PC-9 (cell line): ENCODE measurements around the gene IMP3. TPM values are rescaled to one million over a fixed set of nuclear protein-coding genes. Genes with fewer than 3 reads are reported as not detected.

Experiments
- BruUV-seq: library from RNA; stranded (reverse); fragments of 400-500 nt; replicated peaks from 2 replicates; lab custom pipeline; 2021; lab: Mats Ljungman, UMichigan
- CTCF ChIA-PET: fragments of 300-600 bp; sonication (Branson Sonifier 250); formaldehyde crosslinking; loops from one replicate; lab custom pipeline; 2022; ENCODE audit warnings: antibody characterized with exemption; lab: Charles Lee
- POLR2A ChIA-PET: fragments of 300-600 bp; sonication (Branson Sonifier 250); formaldehyde crosslinking; loops from one replicate; lab custom pipeline; 2022; ENCODE audit warnings: antibody characterized with exemption; ENCODE audit not compliant: unreplicated experiment; lab: Charles Lee
- DNase-seq, 2 experiments: peaks; one replicate each; pipeline versions ENCODE4 v3.0.0 to v3.0.0-alpha.2; 2015 to 2022; ENCODE audit warnings: mixed read lengths in 1 of 2
- H2AFZ ChIP-seq: fragments of 200-600 bp; sonication (generic); 2 replicates; pipeline ENCODE4 v1.8.1; 2017; ENCODE audit warnings: antibody characterized with exemption
- H3F3A ChIP-seq: fragments of 200-600 bp; sonication (generic); 2 replicates; pipeline ENCODE4 v1.8.1; 2017; ENCODE audit warnings: antibody characterized with exemption, mild to moderate bottlenecking, low read depth; ENCODE audit not compliant: insufficient read depth
- H3K27ac ChIP-seq: fragments of 200-600 bp; sonication (generic); 2 replicates; pipeline ENCODE4 v1.6.1; 2016; ENCODE audit warnings: mixed run types
- H3K27me3 ChIP-seq: fragments of 200-600 bp; sonication (generic); 2 replicates; pipeline ENCODE4 v1.6.1; 2016; ENCODE audit warnings: low read depth, mixed run types; ENCODE audit not compliant: insufficient read depth
- H3K36me3 ChIP-seq: fragments of 200-600 bp; sonication (generic); 2 replicates; pipeline ENCODE4 v1.6.1; 2016; ENCODE audit warnings: low read depth, mixed run types
- H3K4me1 ChIP-seq: fragments of 200-600 bp; sonication (generic); replicated peaks from 2 replicates; pipeline ENCODE4 v1.6.1; 2016; ENCODE audit warnings: mixed run types; ENCODE audit not compliant: insufficient read depth
- H3K4me2 ChIP-seq: fragments of 200-600 bp; sonication (generic); 2 replicates; pipeline ENCODE4 v1.6.1; 2017; ENCODE audit warnings: mixed run types
- H3K4me3 ChIP-seq: fragments of 200-600 bp; sonication (generic); 2 replicates; pipeline ENCODE4 v1.6.1; 2016; ENCODE audit warnings: mixed run types
- H3K79me2 ChIP-seq: fragments of 200-600 bp; sonication (generic); 2 replicates; pipeline ENCODE4 v1.6.1; 2017; ENCODE audit warnings: low read depth, mixed run types
- H3K9me2 ChIP-seq: fragments of 200-600 bp; sonication (generic); 2 replicates; pipeline ENCODE4 v1.8.1; 2017; ENCODE audit warnings: mild to moderate bottlenecking; ENCODE audit not compliant: insufficient read depth
- H3K9me3 ChIP-seq: fragments of 200-600 bp; sonication (generic); 2 replicates; pipeline ENCODE4 v1.8.1; 2016; ENCODE audit warnings: low read depth; ENCODE audit not compliant: insufficient read depth
- H4K20me1 ChIP-seq: fragments of 200-600 bp; sonication (generic); 2 replicates; pipeline ENCODE4 v1.8.1; 2017; ENCODE audit not compliant: insufficient read depth
- EZH2 ChIP-seq: fragments of 200-600 bp; sonication (generic); IDR thresholded peaks from 2 replicates; pipeline ENCODE4 v1.8.0; 2017; ENCODE audit warnings: antibody characterized with exemption, low read depth
- intact Hi-C: fragments of 100-400 bp; cut with micrococcal nuclease; formaldehyde crosslinking; loops from one replicate; pipeline ENCODE4 v1.10.0; 2022; ENCODE audit not compliant: unreplicated experiment
- total RNA-seq: library from RNA; stranded (reverse); gene quantifications from 2 replicates; pipeline ENCODE4 v1.2.3, GENCODE V29; 2021
- TF ChIP-seq, protein P1 (sequence below): fragments of 200-600 bp; sonication (generic); conservative IDR thresholded peaks from 2 replicates; pipeline ENCODE4 v1.6.1; 2017; ENCODE audit warnings: mixed run types, antibody characterized with exemption, mild to moderate bottlenecking, moderate library complexity

IMP3 gene
- total RNA-seq, 1 experiment from 2014 or later: 53.0 TPM

DNA sequence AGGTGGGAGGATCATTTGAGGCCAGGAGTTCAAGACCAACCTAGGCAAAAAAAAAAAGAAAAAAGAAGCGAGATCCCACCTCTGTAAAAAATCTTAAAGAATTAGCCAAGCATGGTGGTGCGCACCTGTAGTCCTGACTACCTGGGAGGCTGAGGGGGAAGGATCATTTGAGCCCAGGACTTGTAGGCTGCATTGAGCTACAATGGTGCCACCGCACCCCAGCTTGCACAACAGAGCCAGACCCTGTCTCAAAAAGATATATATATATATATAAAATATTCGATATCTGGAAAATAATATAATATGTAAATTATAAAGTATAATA, 1.1 kb upstream of the IMP3 start:
- H3K9me3 ChIP-seq: no peaks in the 10 kb centered on the region
- H3K36me3 ChIP-seq: no peaks in the 10 kb centered on the region; the same call in 1 of the 2 replicates
- no TSS peak for BruUV-seq
- intact Hi-C loops: loop anchor here (2.0 to 5.0 kb wide), 6 partner anchors 14 to 274 kb away; partner anchors contain the start of gene MAN2C1
- H2AFZ ChIP-seq: no peak overlapping the region
- TF ChIP-seq, protein P1, sequence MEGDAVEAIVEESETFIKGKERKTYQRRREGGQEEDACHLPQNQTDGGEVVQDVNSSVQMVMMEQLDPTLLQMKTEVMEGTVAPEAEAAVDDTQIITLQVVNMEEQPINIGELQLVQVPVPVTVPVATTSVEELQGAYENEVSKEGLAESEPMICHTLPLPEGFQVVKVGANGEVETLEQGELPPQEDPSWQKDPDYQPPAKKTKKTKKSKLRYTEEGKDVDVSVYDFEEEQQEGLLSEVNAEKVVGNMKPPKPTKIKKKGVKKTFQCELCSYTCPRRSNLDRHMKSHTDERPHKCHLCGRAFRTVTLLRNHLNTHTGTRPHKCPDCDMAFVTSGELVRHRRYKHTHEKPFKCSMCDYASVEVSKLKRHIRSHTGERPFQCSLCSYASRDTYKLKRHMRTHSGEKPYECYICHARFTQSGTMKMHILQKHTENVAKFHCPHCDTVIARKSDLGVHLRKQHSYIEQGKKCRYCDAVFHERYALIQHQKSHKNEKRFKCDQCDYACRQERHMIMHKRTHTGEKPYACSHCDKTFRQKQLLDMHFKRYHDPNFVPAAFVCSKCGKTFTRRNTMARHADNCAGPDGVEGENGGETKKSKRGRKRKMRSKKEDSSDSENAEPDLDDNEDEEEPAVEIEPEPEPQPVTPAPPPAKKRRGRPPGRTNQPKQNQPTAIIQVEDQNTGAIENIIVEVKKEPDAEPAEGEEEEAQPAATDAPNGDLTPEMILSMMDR: no peak
- no peak for TF ChIP-seq EZH2
- DNase-seq: no peak
- H4K20me1 ChIP-seq: peaks cover 6% of the 10 kb centered on the region
- POLR2A ChIA-PET: interaction anchor here (0.5 kb wide), 1 partner anchor 31 kb away, joined by 4 read pairs; no protein-coding TSS in a partner anchor
- H3F3A ChIP-seq: peaks cover 23% of the 10 kb centered on the region
- peaks cover 44% of the 10 kb centered on the region for H3K79me2 ChIP-seq
- no peaks in the 10 kb centered on the region for H3K9me2 ChIP-seq
- CTCF ChIA-PET: no interaction called here
- H3K4me3 ChIP-seq: peak overlapping the region; percentile 88; the same call in 1 of the 2 replicates
- no peaks in the 10 kb centered on the region for H3K27me3 ChIP-seq
- H3K4me2 ChIP-seq: peak overlapping the region; percentile 83
- H3K27ac ChIP-seq: peak overlapping the region; percentile 70
- peaks cover 41% of the 10 kb centered on the region for H3K4me1 ChIP-seq

DNA sequence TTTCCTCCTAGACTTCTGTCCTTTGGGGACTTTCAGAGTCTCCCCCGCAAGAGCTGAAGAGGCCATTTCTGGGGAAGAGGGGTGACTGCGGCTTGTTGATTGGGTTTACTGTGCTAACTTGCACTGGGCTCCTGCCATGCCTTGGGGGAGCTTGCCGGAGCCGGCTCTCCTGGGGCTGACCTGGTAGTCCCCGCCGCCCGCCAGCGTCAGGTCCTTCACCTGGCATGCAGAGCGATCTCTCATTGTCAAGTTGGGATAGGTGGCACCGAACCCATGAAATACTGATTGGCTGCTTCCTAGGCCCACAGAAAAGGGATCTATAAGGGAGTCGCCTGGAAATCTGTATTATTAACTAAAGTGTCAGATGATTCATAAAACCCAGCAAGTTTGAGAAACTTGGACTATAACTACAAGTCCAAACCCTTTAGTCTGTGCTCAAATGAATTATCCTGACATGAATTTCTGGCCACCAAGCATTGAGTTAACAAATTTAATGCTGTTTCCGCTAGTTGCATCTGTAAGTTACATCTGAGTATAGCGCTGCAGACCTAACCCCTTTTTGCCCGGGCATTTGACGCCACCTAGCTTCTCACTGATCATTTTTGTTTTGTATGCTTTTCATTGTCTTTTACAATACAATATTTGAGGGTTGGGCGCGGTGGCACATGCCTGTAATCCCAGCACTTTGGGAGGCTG, 607 bp upstream of the IMP3 start:
- Histone ChIP-seq H3K9me3 (no peaks in the 10 kb centered on the region), H2AFZ (peak overlapping the region; percentile 84), H3F3A (peaks cover 23% of the 10 kb centered on the region), H3K4me1 (peaks cover 41% of the 10 kb centered on the region), H3K4me2 (peak overlapping the region; percentile 83), H3K4me3 (peak overlapping the region; percentile 88), H3K9me2 (no peaks in the 10 kb centered on the region), H4K20me1 (peaks cover 8% of the 10 kb centered on the region), H3K27ac (peak overlapping the region; percentile 70), H3K36me3 (no peaks in the 10 kb centered on the region; the same call in 1 of the 2 replicates), H3K27me3 (no peaks in the 10 kb centered on the region), H3K79me2 (peaks cover 43% of the 10 kb centered on the region)
- CTCF ChIA-PET: interaction anchor here (0.6 to 1.0 kb wide), 2 partner anchors 20 to 273 kb away, joined by 3 read pairs; no protein-coding TSS in a partner anchor
- TSS peak; percentile 96 for BruUV-seq
- TF ChIP-seq, protein P1: peak; percentile 58
- no peak for TF ChIP-seq EZH2
- intact Hi-C loops: loop anchor here (2.0 to 5.0 kb wide), 6 partner anchors 14 to 273 kb away; partner anchors contain the start of gene MAN2C1
- POLR2A ChIA-PET: interaction anchor here (0.6 to 1.2 kb wide), 5 partner anchors 15 to 247 kb away, joined by 3 to 21 read pairs (median 6); partner anchors contain the start of genes SIN3A and SNUPN
- DNase-seq: peak; percentile 49 to 58

DNA sequence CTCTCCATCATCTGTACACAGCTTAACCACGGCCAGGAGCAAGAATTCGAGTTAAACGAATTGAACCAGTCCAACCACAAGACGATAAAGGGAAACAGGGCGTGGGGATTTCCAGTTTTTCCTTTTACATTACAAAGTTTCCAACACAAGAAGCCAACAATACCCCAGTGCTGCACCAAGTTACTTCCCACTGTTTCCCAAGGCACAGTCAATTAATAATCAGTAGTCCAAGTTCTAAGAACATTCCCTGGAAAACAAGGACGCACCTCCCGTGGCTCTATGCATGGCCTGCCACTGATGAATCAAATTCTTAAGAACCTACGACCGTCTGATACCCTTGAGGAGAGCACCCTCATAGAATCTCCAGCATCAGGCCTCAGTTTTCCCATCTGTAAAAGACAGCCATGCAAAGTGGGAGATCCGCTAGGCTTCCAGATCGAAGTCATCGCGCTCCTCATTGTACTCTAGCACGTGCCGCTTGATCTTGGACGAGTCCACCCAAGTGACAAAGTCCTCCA, 774 bp downstream of the IMP3 start:
- Histone ChIP-seq H3K27me3 (no peaks in the 10 kb centered on the region), H3K36me3 (no peaks in the 10 kb centered on the region; the same call in 1 of the 2 replicates), H3K9me3 (no peaks in the 10 kb centered on the region), H3F3A (peaks cover 23% of the 10 kb centered on the region), H3K4me3 (peak overlapping the region; percentile 88), H3K27ac (peak overlapping the region; percentile 46), H4K20me1 (peaks cover 8% of the 10 kb centered on the region), H3K4me2 (peak overlapping the region; percentile 83), H3K79me2 (peaks cover 44% of the 10 kb centered on the region), H3K4me1 (peaks cover 38% of the 10 kb centered on the region), H3K9me2 (no peaks in the 10 kb centered on the region), H2AFZ (peak overlapping the region; percentile 83)
- TF ChIP-seq EZH2: no peak
- CTCF ChIA-PET: no interaction called here
- no peak for DNase-seq
- intact Hi-C loops: no loop called here
- POLR2A ChIA-PET: interaction anchor here (0.6 to 1.2 kb wide), 7 partner anchors 14 to 547 kb away, joined by 3 to 21 read pairs (median 3); partner anchors contain the start of genes SIN3A and SNUPN
- TSS peak; percentile 62 for BruUV-seq
